Measurements from ENCODE around the gene TCN2. TPM values are rescaled to one million over a fixed set of nuclear protein-coding genes. Genes with fewer than 3 reads are reported as not detected.

TCN2 gene
- total and polyA plus RNA-seq, 2 of the 4 experiments (the other 2 are of a cell fraction) = 1.3 to 3.6 TPM

DNA sequence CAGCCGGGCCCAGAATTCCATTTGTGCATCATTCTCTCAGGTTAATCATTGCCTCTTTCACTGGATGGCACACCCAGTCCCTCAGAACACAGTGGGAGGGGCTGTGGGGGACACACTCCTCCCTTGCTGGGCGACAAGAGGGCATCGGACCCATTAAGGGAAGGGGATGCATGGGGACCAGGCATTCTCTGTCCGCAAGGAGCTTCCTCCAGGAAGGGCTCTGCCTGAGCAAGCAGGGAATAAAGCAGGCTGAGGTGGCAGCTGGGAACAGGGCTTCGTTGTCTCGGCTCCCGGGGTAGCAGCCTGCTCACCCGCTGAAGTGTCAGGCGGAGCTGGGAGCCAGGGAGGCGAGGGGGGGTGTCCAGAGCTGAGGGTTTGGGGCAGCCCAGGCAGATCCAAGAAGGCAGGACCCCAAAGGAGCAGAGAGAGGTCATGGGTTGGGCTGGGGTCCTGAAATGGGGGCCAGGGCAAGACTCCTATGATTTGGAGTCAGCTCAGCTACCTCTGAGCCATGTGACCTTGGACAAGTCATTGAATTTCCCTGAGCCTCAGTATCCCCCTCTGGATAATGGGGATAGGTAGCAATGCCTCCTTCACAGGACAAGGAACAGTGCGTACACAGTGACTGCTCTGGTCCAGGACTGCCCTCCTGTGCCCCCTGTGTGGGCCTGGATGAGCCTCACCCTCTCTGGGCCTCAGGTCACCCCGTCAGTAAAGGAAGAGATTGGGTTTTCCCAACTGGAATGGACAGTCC is 34.0 kb upstream of the TCN2 start:
- Histone ChIP-seq H2AFZ (replicated peaks; ENCODE audit: low read length, poor library complexity) (no peak overlapping the region), H3K27me3 (ENCODE audit: control insufficient read depth, insufficient read depth, low read length) (peaks cover 31% of the 10 kb centered on the region), H2BK20ac (ENCODE audit: low read depth, low read length) (no peak overlapping the region), H3K4me3 (ENCODE audit: insufficient read depth, low read depth, low read length) (no peak overlapping the region), H2BK120ac (ENCODE audit: low read depth, low read length) (no peak overlapping the region), H3K9me1 (ENCODE audit: insufficient read depth, low read length) (peaks cover 7% of the 10 kb centered on the region; the same call in 1 of the 2 replicates), H3K36me3 (ENCODE audit: control insufficient read depth, insufficient read depth, low read length) (peaks cover 20% of the 10 kb centered on the region), H3K4me1 (ENCODE audit: control insufficient read depth, insufficient read depth, low read length) (peaks cover 9% of the 10 kb centered on the region), H3K23ac (ENCODE audit: low read depth, low read length) (no peak overlapping the region), H3K27ac (ENCODE audit: insufficient read depth, low read length) (no peak overlapping the region), H2BK15ac (ENCODE audit: low read depth, low read length) (no peak overlapping the region), H4K5ac (ENCODE audit: low read depth, low read length) (no peak overlapping the region), H4K8ac (ENCODE audit: low read depth in 2 of 2, low read length in 2 of 2) (no peak overlapping the region), H3K56ac (ENCODE audit: extremely low read depth, insufficient read depth, low read length) (no peak overlapping the region), H2AK9ac (replicated peaks; ENCODE audit: low read depth, low read length, poor library complexity) (no peak overlapping the region), H2BK5ac (ENCODE audit: low read depth, low read length, poor library complexity, severe bottlenecking) (no peak overlapping the region), H2AK5ac (ENCODE audit: low read depth, low read length) (no peak overlapping the region), H4K20me1 (ENCODE audit: insufficient read depth, low read length) (no peaks in the 10 kb centered on the region; the same call in 1 of the 2 replicates), H3K4me2 (ENCODE audit: low read depth, low read length) (no peak overlapping the region), H3K9ac (ENCODE audit: low read depth, low read length) (no peak overlapping the region), H3K18ac (ENCODE audit: low read depth, low read length) (no peak overlapping the region), H3K14ac (replicated peaks; ENCODE audit: low read depth, low read length) (no peak overlapping the region), H4K91ac (ENCODE audit: insufficient read depth, low read depth, low read length) (no peak overlapping the region), H3K4ac (ENCODE audit: low read depth, low read length) (no peak overlapping the region), H3K9me3 (ENCODE audit: control insufficient read depth, insufficient read depth, low read length) (no peaks in the 10 kb centered on the region), H3K79me1 (ENCODE audit: low read depth in 1 of 2, low read length in 2 of 2) (no peaks in the 10 kb centered on the region)
- POLR2A ChIA-PET (ENCODE audit: unreplicated experiment) = no interaction called here
- DNase-seq = no peak
- dilution Hi-C loops (cut with HindIII; ENCODE audit: low sequenced_read_pairs, unreplicated experiment) = no loop called here
- CTCF ChIA-PET = interaction anchor here (0.6 kb wide), 1 partner anchor 36 kb away, joined by 3 read pairs; no protein-coding TSS in a partner anchor
- BruUV-seq (replicated peaks) = no TSS peak
- in situ Hi-C loops (cut with MboI; ENCODE audit: low sequenced_read_pairs) = no loop called here
- 60% methylated on average over 2 of the region's 12 CpGs; no CpG with 5 or more reads in 1 of the 2 experiments for WGBS, 2 experiments (ENCODE audit: extremely low coverage in 2 of 2, insufficient read length in 1 of 2)
- no peak for ATAC-seq (ENCODE audit: low read depth)
- intact Hi-C loops (cut with micrococcal nuclease) = no loop called here
- TF ChIP-seq CEBPB (IDR thresholded peaks at IDR 0.05; ENCODE audit: low read depth, low read length) (no peak), MAZ (IDR thresholded peaks at IDR 0.05; ENCODE audit: borderline replicate concordance, low read depth, low read length) (no peak), FOS (IDR thresholded peaks at IDR 0.05; ENCODE audit: low read depth, low read length) (no peak), MXI1 (IDR thresholded peaks at IDR 0.05; ENCODE audit: borderline replicate concordance, low read depth, low read length) (no peak), CHD1 (IDR thresholded peaks at IDR 0.05; ENCODE audit: low read depth, low read length) (no peak), RFX5 (IDR thresholded peaks at IDR 0.05; ENCODE audit: low read depth, low read length) (no peak), SMC3 (IDR thresholded peaks at IDR 0.05; ENCODE audit: low read depth, low read length) (no peak), RCOR1 (IDR thresholded peaks at IDR 0.05; ENCODE audit: insufficient replicate concordance, low read length) (no peak), BHLHE40 (IDR thresholded peaks at IDR 0.05; ENCODE audit: low read depth, low read length) (no peak), MAFK (IDR thresholded peaks at IDR 0.05; ENCODE audit: low read depth, low read length) (no peak), POLR2A (IDR thresholded peaks at IDR 0.05; ENCODE audit: low read depth, low read length) (no peak), NFE2L2 (IDR thresholded peaks at IDR 0.05; ENCODE audit: low read depth, low read length) (no peak), RAD21 (IDR thresholded peaks at IDR 0.05; ENCODE audit: low read length) (no peak)
- TF ChIP-seq, protein P1, sequence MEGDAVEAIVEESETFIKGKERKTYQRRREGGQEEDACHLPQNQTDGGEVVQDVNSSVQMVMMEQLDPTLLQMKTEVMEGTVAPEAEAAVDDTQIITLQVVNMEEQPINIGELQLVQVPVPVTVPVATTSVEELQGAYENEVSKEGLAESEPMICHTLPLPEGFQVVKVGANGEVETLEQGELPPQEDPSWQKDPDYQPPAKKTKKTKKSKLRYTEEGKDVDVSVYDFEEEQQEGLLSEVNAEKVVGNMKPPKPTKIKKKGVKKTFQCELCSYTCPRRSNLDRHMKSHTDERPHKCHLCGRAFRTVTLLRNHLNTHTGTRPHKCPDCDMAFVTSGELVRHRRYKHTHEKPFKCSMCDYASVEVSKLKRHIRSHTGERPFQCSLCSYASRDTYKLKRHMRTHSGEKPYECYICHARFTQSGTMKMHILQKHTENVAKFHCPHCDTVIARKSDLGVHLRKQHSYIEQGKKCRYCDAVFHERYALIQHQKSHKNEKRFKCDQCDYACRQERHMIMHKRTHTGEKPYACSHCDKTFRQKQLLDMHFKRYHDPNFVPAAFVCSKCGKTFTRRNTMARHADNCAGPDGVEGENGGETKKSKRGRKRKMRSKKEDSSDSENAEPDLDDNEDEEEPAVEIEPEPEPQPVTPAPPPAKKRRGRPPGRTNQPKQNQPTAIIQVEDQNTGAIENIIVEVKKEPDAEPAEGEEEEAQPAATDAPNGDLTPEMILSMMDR (conservative IDR thresholded peaks at IDR 0.05; ENCODE audit: low read depth, low read length) = no peak
- TF ChIP-seq, protein P2, sequence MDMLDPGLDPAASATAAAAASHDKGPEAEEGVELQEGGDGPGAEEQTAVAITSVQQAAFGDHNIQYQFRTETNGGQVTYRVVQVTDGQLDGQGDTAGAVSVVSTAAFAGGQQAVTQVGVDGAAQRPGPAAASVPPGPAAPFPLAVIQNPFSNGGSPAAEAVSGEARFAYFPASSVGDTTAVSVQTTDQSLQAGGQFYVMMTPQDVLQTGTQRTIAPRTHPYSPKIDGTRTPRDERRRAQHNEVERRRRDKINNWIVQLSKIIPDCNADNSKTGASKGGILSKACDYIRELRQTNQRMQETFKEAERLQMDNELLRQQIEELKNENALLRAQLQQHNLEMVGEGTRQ (IDR thresholded peaks at IDR 0.05; ENCODE audit: low read depth, low read length) = no peak
